GM19025 (cell line): ENCODE measurements around the gene TOM1L2.
"Not testable (repeated sequence)": the region's sequence is repeated elsewhere in the genome, so short reads cannot be mapped to it uniquely, and the experiment has no call there.

Experiments
- ATAC-seq: cut with Tn5 transposase; IDR thresholded peaks from one replicate; pipeline ENCODE4 v1.9.1; 2021; ENCODE audit warnings: mild to moderate bottlenecking, low read depth, moderate library complexity; ENCODE audit not compliant: unreplicated experiment

TOM1L2 gene

DNA sequence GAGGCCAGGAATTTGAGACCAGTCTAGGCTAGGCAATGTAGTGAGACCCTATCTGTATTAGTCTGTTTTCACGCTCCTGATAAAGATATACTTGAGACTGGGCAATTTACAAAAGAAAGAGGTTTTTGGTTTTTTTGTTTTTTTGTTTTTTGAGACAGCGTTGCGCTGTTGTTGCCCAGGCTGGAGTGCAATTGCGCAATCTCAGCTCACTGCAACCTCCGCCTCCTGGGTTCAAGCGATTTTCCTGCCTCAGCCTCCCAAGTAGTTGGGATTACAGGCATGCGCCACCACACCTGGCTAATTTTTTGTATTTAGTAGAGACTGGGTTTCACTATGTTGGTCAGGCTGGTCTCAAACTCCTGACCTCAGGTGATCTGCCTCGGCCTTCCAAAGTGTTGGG, 23.7 kb upstream of the TOM1L2 start:
- not testable (repeated sequence) for ATAC-seq

DNA sequence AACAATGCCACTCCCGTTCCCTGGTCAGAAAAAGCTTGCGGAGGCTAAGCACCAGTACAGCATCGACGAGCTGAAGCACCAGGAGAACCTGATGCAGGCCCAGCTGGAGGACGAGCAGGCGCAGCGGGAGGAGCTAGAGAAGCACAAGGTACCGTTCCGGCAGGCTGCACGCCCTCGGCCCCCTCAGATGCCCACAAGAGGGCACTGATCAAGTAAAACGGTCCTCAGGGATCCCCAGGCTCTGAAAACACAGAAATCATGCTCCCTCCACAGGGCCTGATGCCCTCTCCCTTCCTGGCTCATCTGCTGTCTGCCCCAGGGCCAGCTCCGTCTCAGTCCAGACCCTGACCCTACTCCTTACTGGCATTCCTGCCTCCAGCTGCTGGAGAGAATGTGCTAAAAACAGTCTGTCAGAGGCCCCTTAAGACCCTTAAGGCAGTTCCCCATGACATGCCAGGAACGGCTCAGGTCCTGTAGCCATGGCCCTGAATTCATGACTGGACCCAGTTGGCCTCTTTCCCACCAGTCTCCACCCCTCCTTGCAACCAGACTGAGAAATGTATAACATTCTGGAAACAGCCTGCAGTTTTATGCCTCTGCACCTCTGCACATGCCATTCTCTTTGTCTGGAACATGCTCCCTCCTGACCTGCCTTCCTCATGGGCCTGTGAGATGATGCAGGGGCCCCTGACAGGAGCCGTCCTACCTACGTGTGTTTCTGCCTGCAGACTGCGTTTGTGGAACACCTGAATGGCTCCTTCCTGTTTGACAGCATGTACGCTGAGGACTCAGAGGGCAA, 22.3 kb upstream of the TOM1L2 start:
- ATAC-seq = no peak

DNA sequence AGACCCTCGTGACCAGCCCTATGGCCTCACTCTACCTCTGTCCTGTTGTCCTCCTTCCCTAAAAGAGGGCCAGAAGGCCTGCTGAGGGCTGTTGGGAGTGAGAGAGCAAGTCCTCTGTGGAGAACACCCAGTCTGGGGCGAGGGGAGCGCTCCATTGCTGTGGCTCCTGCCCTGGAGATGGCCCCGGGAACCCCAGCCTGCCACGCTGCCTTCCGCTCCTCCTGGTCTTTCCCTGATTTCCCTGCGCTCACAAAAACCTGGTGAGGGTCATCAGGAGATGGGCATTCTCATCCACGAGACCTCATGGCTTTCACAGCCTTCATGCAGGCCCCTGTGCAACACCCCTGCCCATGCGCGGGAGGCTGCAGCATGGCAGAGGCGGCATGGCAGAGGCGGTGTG, 21.7 kb upstream of the TOM1L2 start:
- ATAC-seq = no peak

GRCh38 chr17:17993366-17993765, 21.2 kb upstream of the TOM1L2 start:
- no peak for ATAC-seq

DNA sequence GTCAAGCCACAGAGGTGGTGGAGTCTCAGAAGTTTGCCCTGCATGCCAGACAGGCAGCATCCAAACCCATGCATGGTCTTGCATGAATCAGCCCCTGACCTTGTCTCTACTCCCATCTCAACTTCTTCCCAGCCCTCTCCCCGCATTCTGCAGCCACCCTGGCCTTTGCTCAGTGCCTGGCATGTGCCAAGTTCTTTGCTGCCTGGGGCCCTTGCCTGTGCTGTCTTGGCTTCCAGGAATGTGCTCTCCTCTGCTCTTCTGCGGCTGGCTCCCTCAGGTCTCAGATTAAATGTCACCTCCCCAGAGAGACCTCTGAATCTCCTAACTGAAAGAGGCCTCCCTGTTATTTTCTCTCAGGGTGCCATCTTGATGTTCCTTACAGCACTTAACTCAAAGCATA, 18.1 kb upstream of the TOM1L2 start:
- ATAC-seq = no peak

GRCh38 chr17:17989618-17990017, 17.4 kb upstream of the TOM1L2 start:
- ATAC-seq = no peak

- no peak for ATAC-seq
Measured at GRCh38 chr17:17989081-17989480, 16.9 kb upstream of the TOM1L2 start.

GRCh38 chr17:17988427-17988945, 16.3 kb upstream of the TOM1L2 start:
- no peak for ATAC-seq

GRCh38 chr17:17987901-17988300, 15.7 kb upstream of the TOM1L2 start:
- no peak for ATAC-seq

- no peak for ATAC-seq
Measured at GRCh38 chr17:17987187-17987896, 15.1 kb upstream of the TOM1L2 start.

- no peak for ATAC-seq
Measured at GRCh38 chr17:17985555-17985954, 13.4 kb upstream of the TOM1L2 start.

DNA sequence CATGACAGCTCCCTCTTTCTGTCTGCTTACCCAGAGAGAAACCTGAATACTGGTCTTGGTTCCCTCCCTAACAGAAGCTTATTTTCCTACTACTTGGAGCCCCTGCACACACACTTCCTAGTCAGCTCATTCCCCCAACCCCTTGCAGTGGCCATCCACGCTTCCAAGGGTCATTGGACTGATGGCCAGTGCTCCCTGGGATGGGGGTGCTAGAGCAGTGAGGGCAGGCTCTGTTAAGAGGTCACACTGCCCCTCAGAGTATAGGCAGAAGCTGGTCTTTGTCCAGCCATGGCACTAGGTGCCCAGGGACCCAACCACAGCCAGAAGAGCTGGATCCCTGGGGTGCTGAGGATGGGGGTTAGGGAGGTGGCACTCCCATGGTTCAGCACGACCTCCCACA, 13.0 kb upstream of the TOM1L2 start:
- no peak for ATAC-seq

DNA sequence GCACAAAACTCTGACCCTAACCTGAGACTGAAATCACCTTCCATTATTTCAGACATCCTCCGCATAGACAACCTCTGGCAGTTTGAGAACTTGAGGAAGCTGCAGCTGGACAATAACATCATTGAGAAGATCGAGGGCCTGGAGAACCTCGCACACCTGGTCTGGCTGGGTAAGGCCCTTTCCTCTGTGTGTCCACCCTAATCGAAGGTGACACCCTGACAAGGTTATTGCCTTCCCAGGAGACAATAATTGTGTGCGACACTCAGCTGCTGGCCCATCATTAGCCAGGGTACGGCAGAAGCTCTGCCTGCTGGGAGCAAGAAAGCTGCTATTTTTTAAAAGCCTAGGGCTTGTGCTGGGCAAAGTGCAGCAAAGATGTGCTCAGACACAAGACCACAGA, 11.6 kb upstream of the TOM1L2 start:
- ATAC-seq = no peak

- no peak for ATAC-seq
Measured at GRCh38 chr17:17983376-17983775, 11.2 kb upstream of the TOM1L2 start.

GRCh38 chr17:17982801-17983200, 10.6 kb upstream of the TOM1L2 start:
- no peak for ATAC-seq

DNA sequence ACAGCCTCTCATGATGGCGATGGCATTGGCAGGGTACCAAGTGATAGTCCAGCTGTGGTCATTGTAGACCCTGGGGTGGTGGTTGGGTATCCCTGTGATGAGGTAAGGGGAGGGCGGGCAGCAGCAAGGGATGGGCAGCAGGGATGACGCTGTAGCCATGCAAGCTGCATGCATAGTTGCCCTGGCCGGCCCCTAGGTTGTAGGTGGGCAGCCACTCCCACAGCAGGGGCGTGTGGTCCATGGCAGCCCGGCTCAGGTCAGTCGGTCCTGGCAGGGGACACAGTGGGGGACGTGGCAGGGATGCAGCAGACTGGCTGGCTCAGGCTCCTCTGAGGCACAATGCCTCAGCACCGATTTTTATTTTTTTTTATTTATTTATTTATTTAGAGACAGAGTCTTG, 9.1 kb upstream of the TOM1L2 start:
- no peak for ATAC-seq

GRCh38 chr17:17979778-17980177, 7.6 kb upstream of the TOM1L2 start:
- no peak for ATAC-seq

DNA sequence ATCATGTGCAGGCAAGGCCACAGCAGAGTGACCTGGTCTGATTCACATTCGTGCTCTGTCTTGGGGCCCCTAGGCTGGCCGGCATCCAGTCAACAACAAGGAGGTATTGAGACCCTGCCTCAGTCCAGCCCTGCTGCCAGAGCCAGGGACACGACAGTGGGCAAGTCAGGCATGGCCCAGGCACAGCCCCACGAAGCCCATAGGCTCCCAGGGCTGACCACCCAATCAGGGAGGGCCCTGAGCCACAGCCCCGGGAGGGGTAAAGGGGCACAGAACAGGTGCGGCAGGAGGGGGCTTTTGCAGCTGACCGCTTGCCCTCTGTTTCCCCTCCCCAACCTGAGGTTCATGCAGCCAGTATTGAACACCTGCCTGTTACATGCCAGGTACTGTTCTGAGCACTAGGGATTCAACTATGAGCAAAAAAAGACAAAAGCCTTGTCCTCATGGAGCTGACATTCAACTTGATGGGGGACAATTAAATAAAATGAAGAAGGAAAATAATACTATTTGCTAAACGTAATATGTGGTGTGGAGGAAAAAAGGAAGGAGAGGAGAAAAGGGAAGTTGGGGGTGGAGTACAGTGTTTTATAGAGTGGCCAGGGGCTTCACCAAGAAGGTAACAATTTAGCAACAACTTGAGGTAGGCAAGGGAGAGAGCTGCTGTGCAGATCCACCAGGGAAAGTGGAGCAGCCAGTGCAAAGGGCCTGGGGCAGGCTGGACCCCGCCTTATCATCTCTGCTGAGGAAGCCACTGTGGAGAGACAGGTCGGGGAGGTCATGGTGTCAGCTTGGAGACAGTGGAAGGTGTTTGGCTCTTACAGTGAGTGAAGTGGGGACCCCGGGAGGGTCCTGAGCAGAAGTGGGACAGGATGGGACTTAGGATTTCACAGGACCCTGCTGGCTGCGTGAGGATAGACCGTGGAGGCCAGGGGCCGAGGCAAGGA, 6.6 kb upstream of the TOM1L2 start:
- no peak for ATAC-seq

DNA sequence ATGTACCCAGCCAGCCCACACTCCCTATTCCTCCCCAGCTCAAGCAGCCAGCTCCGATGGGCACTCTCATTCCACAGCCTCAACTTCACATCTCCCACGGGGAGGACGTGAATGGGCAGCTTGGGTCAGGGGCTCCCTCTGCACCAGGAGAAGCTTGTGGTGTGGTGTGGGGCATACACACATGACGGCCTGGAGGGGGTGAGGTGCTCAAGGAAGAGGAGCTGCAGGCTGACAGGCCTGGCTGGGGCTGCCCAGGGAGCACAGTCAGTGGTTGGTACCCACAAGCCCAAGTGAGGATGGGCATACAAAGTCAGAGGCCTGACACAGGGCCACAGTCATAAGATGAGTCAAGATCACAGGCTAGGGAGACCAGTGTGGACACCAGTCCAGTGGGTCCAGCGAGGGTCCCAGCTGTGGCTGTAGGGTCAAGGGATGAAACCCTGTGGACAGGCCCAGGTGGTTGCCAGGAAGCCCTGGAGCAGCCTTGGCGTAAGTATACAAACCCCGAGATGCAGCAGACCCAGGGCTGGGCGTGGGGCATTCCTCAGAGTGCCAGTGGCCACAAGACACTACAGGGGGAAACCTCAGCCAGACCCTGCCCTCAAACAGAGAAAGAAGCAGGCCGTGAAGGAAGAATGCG, 4.9 kb upstream of the TOM1L2 start:
- ATAC-seq = no peak

DNA sequence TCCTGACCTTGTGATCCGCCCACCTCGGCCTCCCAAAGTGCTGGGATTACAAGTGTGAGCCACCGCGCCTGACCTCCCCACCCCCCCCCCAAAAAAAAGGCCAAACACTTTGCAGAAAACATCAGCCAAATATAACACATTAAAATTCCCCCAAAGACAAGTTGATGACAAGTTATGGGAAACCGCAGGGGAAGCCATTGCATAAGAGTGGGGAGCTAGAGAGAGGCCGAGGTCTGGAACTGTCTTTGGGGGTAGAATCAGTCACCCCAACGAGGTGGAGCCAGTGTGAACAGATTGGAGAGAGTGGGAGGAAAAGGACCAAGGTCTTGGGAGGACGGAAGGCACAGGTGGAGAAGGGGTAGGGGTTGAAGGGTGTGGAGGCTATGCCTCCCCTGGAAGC, 3.2 kb upstream of the TOM1L2 start:
- ATAC-seq = no peak

DNA sequence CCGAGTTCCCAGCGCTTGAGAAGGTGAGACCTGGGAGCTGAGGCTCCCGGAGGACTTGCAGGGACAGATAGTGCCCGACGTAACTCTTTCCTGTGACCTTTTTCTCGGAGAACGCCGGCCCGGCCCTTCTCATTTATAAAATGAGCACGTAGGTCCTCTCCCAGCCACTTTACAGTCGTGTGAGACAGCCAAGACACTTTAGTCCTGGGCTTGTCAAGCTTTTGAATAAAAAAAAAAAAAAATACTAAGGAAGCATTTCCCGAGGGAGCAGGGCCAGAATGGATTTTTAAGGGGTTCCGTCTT, 703 bp upstream of the TOM1L2 start:
- ATAC-seq = no peak
